ENCODE measurements around the gene CACNA1B. TPM values are rescaled to one million over a fixed set of nuclear protein-coding genes. Genes with fewer than 3 reads are reported as not detected.

CACNA1B gene
- total and polyA plus RNA-seq, 2 donors (not counting 1 experiment from before 2014, with no cell fraction given), result 0.15 TPM; not detected in 1

- ATAC-seq (ENCODE audit: low read depth) (no peak), DNase-seq (no peak)
- Histone ChIP-seq H3K9ac (ENCODE audit: low read length) (no peak overlapping the region), H3K36me3 (replicated peaks in 1 of 2; ENCODE audit: control extremely low read depth in 1 of 2, control insufficient read depth in 1 of 2, extremely low read depth in 1 of 2, insufficient read depth in 2 of 2, low read length in 1 of 2) (no peaks in the 10 kb centered on the region), H3K27ac (ENCODE audit: low read length in 2 of 2) (no peak overlapping the region), H3K4me1 (ENCODE audit: control insufficient read depth in 2 of 2, insufficient read depth in 2 of 2, low read length in 2 of 2) (no peaks in the 10 kb centered on the region), H3K9me3 (ENCODE audit: control extremely low read depth in 1 of 3, control insufficient read depth in 2 of 3, insufficient read depth in 1 of 3, low read length in 2 of 3) (peaks cover 0 to 4% (median 0%) of the 10 kb centered on the region in 3 donors), H3K4me3 (ENCODE audit: control extremely low read depth in 1 of 5, extremely low read depth in 1 of 5, insufficient read depth in 1 of 5, low read depth in 2 of 5, low read length in 4 of 5) (no peak overlapping the region), H3K4me2 (replicated peaks; ENCODE audit: low read depth, low read length, poor library complexity, severe bottlenecking) (no peak overlapping the region), H4K20me1 (ENCODE audit: control insufficient read depth, insufficient read depth, low read length, poor library complexity, severe bottlenecking) (no peaks in the 10 kb centered on the region), H2AFZ (ENCODE audit: insufficient read depth, low read depth, low read length, poor library complexity, severe bottlenecking) (no peak overlapping the region), H3K27me3 (replicated peaks in 1 of 4; ENCODE audit: control extremely low read depth in 1 of 4, control insufficient read depth in 3 of 4, insufficient read depth in 4 of 4, low read length in 3 of 4) (no peaks in the 10 kb centered on the region), H3K79me2 (ENCODE audit: control insufficient read depth, insufficient read depth, low read length) (no peaks in the 10 kb centered on the region)
- Mint-ChIP-seq H3K27ac (no peak overlapping the region), H3K4me1 (no peaks in the 10 kb centered on the region), H3K9me3 (ENCODE audit: insufficient read depth) (peaks cover 2% of the 10 kb centered on the region), H3K27me3 (peaks cover 11% of the 10 kb centered on the region), H3K4me3 (no peak overlapping the region)
- WGBS (ENCODE audit: insufficient coverage), result 75% methylated on average over 11 of the region's 11 CpGs
- ChIA-PET CTCF (no interaction called here), POLR2A (no interaction called here)
- intact Hi-C loops (cut with micrococcal nuclease), result no loop called here
- no peak for TF ChIP-seq EZH2 (IDR thresholded peaks at IDR 0.05; ENCODE audit: borderline replicate concordance, insufficient read depth, low read depth, low read length, poor library complexity, severe bottlenecking)
- TF ChIP-seq, protein P1, sequence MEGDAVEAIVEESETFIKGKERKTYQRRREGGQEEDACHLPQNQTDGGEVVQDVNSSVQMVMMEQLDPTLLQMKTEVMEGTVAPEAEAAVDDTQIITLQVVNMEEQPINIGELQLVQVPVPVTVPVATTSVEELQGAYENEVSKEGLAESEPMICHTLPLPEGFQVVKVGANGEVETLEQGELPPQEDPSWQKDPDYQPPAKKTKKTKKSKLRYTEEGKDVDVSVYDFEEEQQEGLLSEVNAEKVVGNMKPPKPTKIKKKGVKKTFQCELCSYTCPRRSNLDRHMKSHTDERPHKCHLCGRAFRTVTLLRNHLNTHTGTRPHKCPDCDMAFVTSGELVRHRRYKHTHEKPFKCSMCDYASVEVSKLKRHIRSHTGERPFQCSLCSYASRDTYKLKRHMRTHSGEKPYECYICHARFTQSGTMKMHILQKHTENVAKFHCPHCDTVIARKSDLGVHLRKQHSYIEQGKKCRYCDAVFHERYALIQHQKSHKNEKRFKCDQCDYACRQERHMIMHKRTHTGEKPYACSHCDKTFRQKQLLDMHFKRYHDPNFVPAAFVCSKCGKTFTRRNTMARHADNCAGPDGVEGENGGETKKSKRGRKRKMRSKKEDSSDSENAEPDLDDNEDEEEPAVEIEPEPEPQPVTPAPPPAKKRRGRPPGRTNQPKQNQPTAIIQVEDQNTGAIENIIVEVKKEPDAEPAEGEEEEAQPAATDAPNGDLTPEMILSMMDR (IDR thresholded peaks at IDR 0.05), result no peak
Observed at GRCh38 chr9:137960496-137960895, 82.9 kb downstream of the CACNA1B start.

DNA sequence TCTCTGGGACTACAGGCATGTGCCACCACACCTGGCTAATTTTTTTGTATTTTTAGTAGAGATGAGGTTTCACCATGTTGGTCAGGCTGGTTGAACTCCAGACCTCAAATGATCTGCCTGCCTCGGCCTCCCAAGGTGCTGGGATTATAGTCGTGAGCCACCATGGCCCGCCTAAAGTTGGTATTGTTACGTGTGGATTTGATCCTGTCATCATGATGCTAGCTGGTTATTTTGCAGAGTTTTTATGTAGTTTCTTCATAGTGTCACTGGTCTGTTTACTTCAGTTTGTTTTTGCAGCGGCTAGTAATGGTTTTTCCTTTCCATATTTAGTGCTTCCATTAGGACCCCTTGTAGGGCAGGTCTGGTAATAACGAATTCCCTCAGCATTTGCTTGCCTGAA is 85.9 kb downstream of the CACNA1B start:
- peaks cover 2% of the 10 kb centered on the region for H3K9me3 Mint-ChIP-seq (ENCODE audit: insufficient read depth)
- intact Hi-C loops (cut with micrococcal nuclease), result no loop called here
- peaks cover 14% of the 10 kb centered on the region for H3K27me3 Mint-ChIP-seq
- ATAC-seq (ENCODE audit: low read depth) (no peak), DNase-seq (no peak)
- ChIA-PET CTCF (no interaction called here), POLR2A (no interaction called here)
- Histone ChIP-seq H3K9ac (ENCODE audit: low read length) (no peak overlapping the region), H3K36me3 (replicated peaks in 1 of 2; ENCODE audit: control extremely low read depth in 1 of 2, control insufficient read depth in 1 of 2, extremely low read depth in 1 of 2, insufficient read depth in 2 of 2, low read length in 1 of 2) (no peaks in the 10 kb centered on the region), H3K27ac (ENCODE audit: low read length in 2 of 2) (no peak overlapping the region), H3K4me1 (ENCODE audit: control insufficient read depth in 2 of 2, insufficient read depth in 2 of 2, low read length in 2 of 2) (no peaks in the 10 kb centered on the region), H3K27me3 (replicated peaks in 1 of 4; ENCODE audit: control extremely low read depth in 1 of 4, control insufficient read depth in 3 of 4, insufficient read depth in 4 of 4, low read length in 3 of 4) (no peaks in the 10 kb centered on the region), H3K4me2 (replicated peaks; ENCODE audit: low read depth, low read length, poor library complexity, severe bottlenecking) (no peak overlapping the region), H3K4me3 (ENCODE audit: control extremely low read depth in 1 of 5, extremely low read depth in 1 of 5, insufficient read depth in 1 of 5, low read depth in 2 of 5, low read length in 4 of 5) (no peak overlapping the region), H2AFZ (ENCODE audit: insufficient read depth, low read depth, low read length, poor library complexity, severe bottlenecking) (no peak overlapping the region), H3K79me2 (ENCODE audit: control insufficient read depth, insufficient read depth, low read length) (no peaks in the 10 kb centered on the region), H4K20me1 (ENCODE audit: control insufficient read depth, insufficient read depth, low read length, poor library complexity, severe bottlenecking) (no peaks in the 10 kb centered on the region), H3K9me3 (ENCODE audit: control extremely low read depth in 1 of 3, control insufficient read depth in 2 of 3, insufficient read depth in 1 of 3, low read length in 2 of 3) (peaks cover 0 to 4% (median 0%) of the 10 kb centered on the region in 3 donors)
- H3K4me1 Mint-ChIP-seq, result no peaks in the 10 kb centered on the region
- 89% methylated on average over 4 of the region's 6 CpGs for WGBS (ENCODE audit: insufficient coverage)
- no peak overlapping the region for H3K27ac Mint-ChIP-seq
- TF ChIP-seq, protein P1 (IDR thresholded peaks at IDR 0.05), result no peak
- no peak for TF ChIP-seq EZH2 (IDR thresholded peaks at IDR 0.05; ENCODE audit: borderline replicate concordance, insufficient read depth, low read depth, low read length, poor library complexity, severe bottlenecking)
- no peak overlapping the region for H3K4me3 Mint-ChIP-seq
